H9 (cell line): ENCODE data around the gene CCDC157. TPM values are rescaled to one million over a fixed set of nuclear protein-coding genes. Genes with fewer than 3 reads are reported as not detected.

ENCODE experiments used
- DNase-seq: peaks from one replicate; pipeline ENCODE4 v3.0.0-alpha.2; 2017
- H2AFZ ChIP-seq: one replicate; pipeline ENCODE4 v1.6.1; 2013; ENCODE audit warnings: mild to moderate bottlenecking, low read length, control low read depth, moderate library complexity
- H2AK5ac ChIP-seq: 2 replicates; pipeline ENCODE4 v1.6.1; 2013; ENCODE audit warnings: low read length, control low read depth, mixed read lengths; ENCODE audit not compliant: insufficient read length
- H2BK120ac ChIP-seq: one replicate; pipeline ENCODE4 v1.6.1; 2013; ENCODE audit warnings: low read depth, mild to moderate bottlenecking, low read length, control low read depth, inconsistent platforms; ENCODE audit not compliant: poor library complexity, severe bottlenecking
- H2BK12ac ChIP-seq: 2 replicates; pipeline ENCODE4 v1.6.1; 2013; ENCODE audit warnings: low read length, control low read depth, mixed read lengths, low read depth; ENCODE audit not compliant: insufficient read length
- H2BK15ac ChIP-seq: 2 replicates; pipeline ENCODE4 v1.6.1; 2013; ENCODE audit warnings: low read depth, low read length, control low read depth
- H2BK20ac ChIP-seq: one replicate; pipeline ENCODE4 v1.6.1; 2013; ENCODE audit warnings: low read depth, mild to moderate bottlenecking, low read length, control low read depth, inconsistent platforms; ENCODE audit not compliant: poor library complexity, severe bottlenecking
- H2BK5ac ChIP-seq: 2 replicates; pipeline ENCODE4 v1.6.1; 2013; ENCODE audit warnings: low read length, control low read depth, mixed read lengths; ENCODE audit not compliant: insufficient read length
- H3K14ac ChIP-seq: 2 replicates; pipeline ENCODE4 v1.6.1; 2013; ENCODE audit warnings: low read length, control low read depth; ENCODE audit not compliant: insufficient read depth
- H3K18ac ChIP-seq: 2 replicates; pipeline ENCODE4 v1.6.1; 2013; ENCODE audit warnings: low read depth, mild to moderate bottlenecking, mixed read lengths, low read length, control low read depth; ENCODE audit not compliant: insufficient read length
- H3K23ac ChIP-seq: 2 replicates; pipeline ENCODE4 v1.6.1; 2013; ENCODE audit warnings: low read length, control low read depth, mixed read lengths, low read depth; ENCODE audit not compliant: insufficient read length
- H3K23me2 ChIP-seq: 2 replicates; pipeline ENCODE4 v1.6.1; 2013; ENCODE audit warnings: low read depth, mild to moderate bottlenecking, mixed read lengths, low read length, control low read depth; ENCODE audit not compliant: insufficient read length, poor library complexity, severe bottlenecking
- H3K27ac ChIP-seq: 2 replicates; pipeline ENCODE4 v1.5.1; 2013; ENCODE audit warnings: low read length, control low read depth, mixed read lengths, low read depth; ENCODE audit not compliant: insufficient read length
- H3K27me3 ChIP-seq: 2 replicates; pipeline ENCODE4 v1.6.1; 2013; ENCODE audit warnings: low read length, control low read depth, inconsistent platforms; ENCODE audit not compliant: insufficient read depth
- H3K4ac ChIP-seq: 2 replicates; pipeline ENCODE4 v1.6.1; 2013; ENCODE audit warnings: low read depth, mild to moderate bottlenecking, control low read depth, inconsistent platforms, low read length, moderate library complexity
- H3K4me1 ChIP-seq: 2 replicates; pipeline ENCODE4 v1.6.1; 2013; ENCODE audit warnings: low read length, control low read depth, inconsistent platforms; ENCODE audit not compliant: insufficient read depth
- H3K4me2 ChIP-seq: 2 replicates; pipeline ENCODE4 v1.6.1; 2013; ENCODE audit warnings: low read length, control low read depth, mixed read lengths; ENCODE audit not compliant: insufficient read length, insufficient read depth
- H3K56ac ChIP-seq: 2 replicates; pipeline ENCODE4 v1.6.1; 2013; ENCODE audit warnings: low read depth, mild to moderate bottlenecking, mixed read lengths, low read length, control low read depth; ENCODE audit not compliant: insufficient read length
- H3K79me1 ChIP-seq: 2 replicates; pipeline ENCODE4 v1.6.1; 2013; ENCODE audit warnings: low read depth, mild to moderate bottlenecking, moderate library complexity, low read length, control low read depth, inconsistent platforms; ENCODE audit not compliant: insufficient read depth, poor library complexity, severe bottlenecking
- H3K79me2 ChIP-seq: 2 replicates; pipeline ENCODE4 v1.6.1; 2013; ENCODE audit warnings: low read length, control low read depth, inconsistent platforms; ENCODE audit not compliant: insufficient read depth
- H3K9ac ChIP-seq: 2 replicates; pipeline ENCODE4 v1.6.1; 2013; ENCODE audit warnings: low read length, control low read depth, mixed read lengths; ENCODE audit not compliant: insufficient read length; ENCODE audit errors: extremely low read depth
- H3K9me3 ChIP-seq: one replicate; pipeline ENCODE4 v1.6.1; 2013; ENCODE audit warnings: low read depth, low read length, inconsistent platforms; ENCODE audit not compliant: control insufficient read depth
- H3T11ph ChIP-seq: one replicate; pipeline ENCODE4 v1.6.1; 2013; ENCODE audit warnings: mild to moderate bottlenecking, low read length, control low read depth, inconsistent platforms
- H4K20me1 ChIP-seq: one replicate; pipeline ENCODE4 v1.6.1; 2013; ENCODE audit not compliant: control insufficient read depth, insufficient read length, insufficient read depth
- H4K5ac ChIP-seq: 2 replicates; pipeline ENCODE4 v1.6.1; 2013; ENCODE audit warnings: low read depth, mild to moderate bottlenecking, mixed read lengths, low read length, control low read depth; ENCODE audit not compliant: insufficient read length
- H4K8ac ChIP-seq: replicated peaks from 2 replicates; pipeline ENCODE4 v1.6.1; 2013; ENCODE audit warnings: low read length, control low read depth, mixed read lengths, low read depth; ENCODE audit not compliant: insufficient read length
- H4K91ac ChIP-seq: 2 replicates; pipeline ENCODE4 v1.6.1; 2013; ENCODE audit warnings: low read depth, mild to moderate bottlenecking, moderate library complexity, mixed read lengths, low read length, control low read depth; ENCODE audit not compliant: insufficient read length
- H3K27ac Mint-ChIP-seq, 3 experiments: 2 replicates in 2 of 3; 3 replicates in 1 of 3; pipeline ENCODE4 v1.8.0; 2020 to 2021; ENCODE audit warnings: mixed read lengths in 3 of 3, mild to moderate bottlenecking in 1 of 3, moderate library complexity in 1 of 3
- H3K27me3 Mint-ChIP-seq: 2 replicates; pipeline ENCODE4 v1.8.0; 2021; ENCODE audit warnings: low read depth, mild to moderate bottlenecking, moderate library complexity, mixed read lengths
- H3K36me3 Mint-ChIP-seq, 3 experiments: 2 replicates in 2 of 3; 3 replicates in 1 of 3; pipeline ENCODE4 v1.8.0; 2020 to 2021; ENCODE audit warnings: low read depth in 3 of 3, mixed read lengths in 3 of 3; ENCODE audit not compliant: insufficient read depth in 1 of 3
- H3K4me1 Mint-ChIP-seq, 2 experiments: 2 replicates each; pipeline ENCODE4 v1.8.0; 2020; ENCODE audit warnings: mixed read lengths in 2 of 2
- H3K4me3 Mint-ChIP-seq, 2 experiments: 2 replicates in 1 of 2; 3 replicates in 1 of 2; pipeline ENCODE4 v1.8.0; 2020 to 2021; ENCODE audit warnings: mild to moderate bottlenecking in 2 of 2, mixed read lengths in 2 of 2, moderate library complexity in 1 of 2
- H3K9me3 Mint-ChIP-seq, 2 experiments: 2 replicates in 1 of 2; 3 replicates in 1 of 2; pipeline ENCODE4 v1.8.0; 2020; ENCODE audit warnings: mild to moderate bottlenecking in 2 of 2, mixed read lengths in 2 of 2, moderate library complexity in 1 of 2
- CTCF ChIP-seq: fragments of 200-600 bp; sonication (generic); conservative IDR thresholded peaks from 3 replicates; pipeline ENCODE4 v1.8.0; 2021; ENCODE audit warnings: antibody characterized with exemption, mild to moderate bottlenecking
- WGBS: extraction: QIAGEN DNeasy Blood & Tissue Kit; methylation state at CpG from one replicate; pipeline ENCODE4 v1.1.7; 2013; ENCODE audit warnings: missing lambda C conversion rate, low lambda C conversion rate, mixed read lengths; ENCODE audit not compliant: insufficient read length; ENCODE audit errors: extremely low coverage; 5-methylcytosine and 5-hydroxymethylcytosine counted together
- total RNA-seq: library from RNA; stranded (reverse); gene quantifications from 2 replicates; pipeline ENCODE4 v1.2.1, GENCODE V29; 2021

Gene CCDC157
- total RNA-seq, 1 experiment from 2014 or later: 4.3 TPM

DNA sequence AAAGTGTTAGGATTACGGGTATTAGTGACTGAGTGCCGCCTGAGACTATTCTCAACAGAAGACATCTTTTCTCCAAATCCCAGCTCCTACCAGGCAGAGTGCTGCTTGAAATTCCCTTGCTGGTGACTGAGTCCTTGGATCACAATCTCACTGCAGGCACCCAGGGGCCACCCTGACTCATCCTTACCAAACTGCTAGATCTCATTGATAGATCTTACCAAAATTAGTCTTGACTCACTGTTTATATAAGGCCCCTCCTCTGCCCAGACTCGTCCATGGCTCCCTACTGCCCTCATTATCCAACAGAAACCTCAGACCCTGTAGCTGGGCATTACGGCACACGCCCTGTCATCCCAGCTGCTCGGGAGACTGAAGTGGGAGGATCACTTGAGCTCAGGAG is 44.8 kb upstream of the CCDC157 start:
- no peak overlapping the region for H3K23ac ChIP-seq
- no peak overlapping the region for H3K9ac ChIP-seq
- DNase-seq: no peak
- no peaks in the 10 kb centered on the region for H3K27me3 Mint-ChIP-seq
- WGBS: no CpG with 5 or more reads among the region's 6 CpGs
- no peak overlapping the region for H2BK120ac ChIP-seq
- no peak overlapping the region for H3K18ac ChIP-seq
- no peak overlapping the region for H3T11ph ChIP-seq
- H4K91ac ChIP-seq: no peak overlapping the region
- H2BK5ac ChIP-seq: no peak overlapping the region
- H2BK15ac ChIP-seq: no peak overlapping the region
- H3K4me3 Mint-ChIP-seq: no peak overlapping the region
- H3K79me2 ChIP-seq: no peaks in the 10 kb centered on the region
- no peak overlapping the region for H2AK5ac ChIP-seq
- no peaks in the 10 kb centered on the region for H4K20me1 ChIP-seq
- H3K4me2 ChIP-seq: no peak overlapping the region
- H4K8ac ChIP-seq: no peak overlapping the region
- H2BK12ac ChIP-seq: no peak overlapping the region
- no peak overlapping the region for H2AFZ ChIP-seq
- H3K23me2 ChIP-seq: no peaks in the 10 kb centered on the region
- H4K5ac ChIP-seq: no peak overlapping the region
- no peak for TF ChIP-seq CTCF
- no peak overlapping the region for H3K56ac ChIP-seq
- H3K4me1 ChIP-seq: no peaks in the 10 kb centered on the region; the same call in 1 of the 2 replicates
- H3K27ac ChIP-seq: no peak overlapping the region
- H3K9me3 Mint-ChIP-seq: no peaks in the 10 kb centered on the region; a peak in 1 of 5 replicates
- H3K79me1 ChIP-seq: no peaks in the 10 kb centered on the region
- H3K4me1 Mint-ChIP-seq: peaks cover 11 to 13% of the 10 kb centered on the region in 2 experiments
- H3K36me3 Mint-ChIP-seq: no peaks in the 10 kb centered on the region
- no peaks in the 10 kb centered on the region for H3K9me3 ChIP-seq
- H3K4ac ChIP-seq: no peak overlapping the region
- no peaks in the 10 kb centered on the region for H3K27me3 ChIP-seq
- no peak overlapping the region for H2BK20ac ChIP-seq
- H3K27ac Mint-ChIP-seq: peak overlapping the region in 1 of 3 experiments; percentile 25; a peak in 1 of 7 replicates
- H3K14ac ChIP-seq: no peak overlapping the region
